Measurements from ENCODE around the gene HLA-DOA.
A peak's percentile ranks its signal among the peaks of the same experiment; 100 is the strongest.

The HLA-DOA gene

DNA sequence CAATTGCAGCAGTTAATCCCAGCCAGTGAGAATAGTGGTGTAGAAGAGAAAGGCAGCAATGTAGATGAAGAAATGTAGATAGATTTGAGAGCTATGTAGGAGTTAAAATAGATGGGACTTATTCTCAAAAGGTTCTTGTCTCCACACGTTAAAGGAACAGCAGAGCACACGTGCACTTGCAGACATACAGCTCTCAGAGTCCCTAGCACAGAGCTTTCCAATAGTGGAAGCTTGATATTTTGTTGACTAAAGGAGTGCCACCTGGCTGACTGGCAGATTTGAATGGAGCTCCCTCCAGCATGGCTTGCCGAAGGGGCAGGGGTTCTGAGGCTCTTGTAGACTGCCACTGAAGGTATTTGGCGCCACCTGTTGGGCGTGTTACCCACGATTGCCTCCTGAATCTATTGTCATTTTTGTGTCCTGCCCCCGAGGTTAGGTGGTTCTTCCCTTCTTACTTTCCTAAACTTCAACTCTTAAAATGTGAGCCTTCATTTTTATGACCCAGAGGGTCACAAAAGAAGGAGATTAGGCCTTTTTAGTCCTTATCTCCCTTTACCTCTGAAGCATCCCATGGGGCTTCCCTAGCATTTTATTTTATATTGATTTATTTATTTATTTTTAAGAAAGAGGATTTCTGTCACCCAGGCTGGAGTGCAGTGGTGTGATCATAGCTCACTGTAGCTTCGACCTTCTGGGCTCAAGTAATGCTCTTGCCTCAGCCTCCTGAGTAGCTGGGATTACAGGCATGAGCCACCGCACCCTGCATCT lies 24.6 kb downstream of the HLA-DOA start:
- Histone ChIP-seq H3K27me3 (ENCODE audit: insufficient read depth, low read depth) (no peaks in the 10 kb centered on the region), H3K36me3 (ENCODE audit: insufficient read depth) (0 out of 2 replicates have a peak, but pooled peaks cover 3% of the 10 kb centered on the region), H2AFZ (ENCODE audit: low read depth) (no peak overlapping the region), H4K20me1 (ENCODE audit: insufficient read depth) (peaks cover 13% of the 10 kb centered on the region), H3K79me2 (ENCODE audit: insufficient read depth, low read depth) (no peaks in the 10 kb centered on the region), H3K4me3 (IDR thresholded peaks at IDR 0.05; ENCODE audit: insufficient read depth, low read depth, low read length) (no peak overlapping the region), H3K4me1 (ENCODE audit: low read depth, poor library complexity, severe bottlenecking) (peaks cover 10% of the 10 kb centered on the region), H3K4me2 (no peak overlapping the region; the same call in 1 of the 2 replicates), H3K9ac (no peak overlapping the region), H3K27ac (peak overlapping the region; percentile 45)
- TF ChIP-seq, protein P1, sequence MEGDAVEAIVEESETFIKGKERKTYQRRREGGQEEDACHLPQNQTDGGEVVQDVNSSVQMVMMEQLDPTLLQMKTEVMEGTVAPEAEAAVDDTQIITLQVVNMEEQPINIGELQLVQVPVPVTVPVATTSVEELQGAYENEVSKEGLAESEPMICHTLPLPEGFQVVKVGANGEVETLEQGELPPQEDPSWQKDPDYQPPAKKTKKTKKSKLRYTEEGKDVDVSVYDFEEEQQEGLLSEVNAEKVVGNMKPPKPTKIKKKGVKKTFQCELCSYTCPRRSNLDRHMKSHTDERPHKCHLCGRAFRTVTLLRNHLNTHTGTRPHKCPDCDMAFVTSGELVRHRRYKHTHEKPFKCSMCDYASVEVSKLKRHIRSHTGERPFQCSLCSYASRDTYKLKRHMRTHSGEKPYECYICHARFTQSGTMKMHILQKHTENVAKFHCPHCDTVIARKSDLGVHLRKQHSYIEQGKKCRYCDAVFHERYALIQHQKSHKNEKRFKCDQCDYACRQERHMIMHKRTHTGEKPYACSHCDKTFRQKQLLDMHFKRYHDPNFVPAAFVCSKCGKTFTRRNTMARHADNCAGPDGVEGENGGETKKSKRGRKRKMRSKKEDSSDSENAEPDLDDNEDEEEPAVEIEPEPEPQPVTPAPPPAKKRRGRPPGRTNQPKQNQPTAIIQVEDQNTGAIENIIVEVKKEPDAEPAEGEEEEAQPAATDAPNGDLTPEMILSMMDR (conservative IDR thresholded peaks at IDR 0.05; ENCODE audit: low read depth, low read length): peak; percentile 86; the same call in 1 of the 2 replicates

DNA sequence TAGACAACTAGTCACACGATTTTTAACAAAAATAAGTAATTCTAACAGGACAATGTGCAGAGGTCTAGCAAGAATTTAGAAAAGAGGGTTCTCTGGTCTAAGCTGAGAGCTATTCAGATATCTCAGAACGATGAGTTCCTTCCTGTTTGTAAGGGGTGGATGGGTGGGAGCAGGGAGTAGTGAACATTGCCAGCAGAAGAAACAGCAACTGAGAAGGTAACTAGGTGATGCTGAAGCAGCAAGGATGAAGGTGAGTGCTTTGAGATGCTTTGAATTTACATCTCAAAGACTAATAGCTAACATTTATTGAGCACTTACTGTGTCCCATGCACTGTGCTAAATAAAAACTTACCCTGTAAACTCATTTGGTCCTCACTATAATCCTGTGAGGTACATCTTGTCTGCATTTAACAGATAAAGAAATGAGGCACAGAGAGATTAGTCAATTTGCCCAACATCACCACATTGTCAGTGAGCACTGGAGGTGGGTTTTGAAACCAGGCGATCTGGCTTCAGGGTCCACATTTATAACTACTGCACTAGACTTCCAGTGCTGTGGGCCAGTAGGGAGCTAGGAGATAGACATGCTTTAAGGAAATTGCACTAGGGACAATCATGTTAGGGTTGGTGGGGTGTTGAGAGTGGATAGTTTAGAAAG lies 25.3 kb downstream of the HLA-DOA start:
- no peak overlapping the region for H2AFZ ChIP-seq (ENCODE audit: low read depth)
- peaks cover 7% of the 10 kb centered on the region for H3K79me2 ChIP-seq (ENCODE audit: insufficient read depth, low read depth)
- peaks cover 10% of the 10 kb centered on the region for H3K4me1 ChIP-seq (ENCODE audit: low read depth, poor library complexity, severe bottlenecking)
- no peaks in the 10 kb centered on the region for H3K27me3 ChIP-seq (ENCODE audit: insufficient read depth, low read depth)
- H3K36me3 ChIP-seq (ENCODE audit: insufficient read depth): peaks cover 10% of the 10 kb centered on the region; the same call in 1 of the 2 replicates
- peak overlapping the region; percentile 45 for H3K27ac ChIP-seq
- no peak overlapping the region; the same call in 1 of the 2 replicates for H3K4me2 ChIP-seq
- H3K9ac ChIP-seq: no peak overlapping the region
- H4K20me1 ChIP-seq (ENCODE audit: insufficient read depth): peaks cover 16% of the 10 kb centered on the region
- TF ChIP-seq, protein P1 (conservative IDR thresholded peaks at IDR 0.05; ENCODE audit: low read depth, low read length): no peak
- no peak overlapping the region for H3K4me3 ChIP-seq (IDR thresholded peaks at IDR 0.05; ENCODE audit: insufficient read depth, low read depth, low read length)

DNA sequence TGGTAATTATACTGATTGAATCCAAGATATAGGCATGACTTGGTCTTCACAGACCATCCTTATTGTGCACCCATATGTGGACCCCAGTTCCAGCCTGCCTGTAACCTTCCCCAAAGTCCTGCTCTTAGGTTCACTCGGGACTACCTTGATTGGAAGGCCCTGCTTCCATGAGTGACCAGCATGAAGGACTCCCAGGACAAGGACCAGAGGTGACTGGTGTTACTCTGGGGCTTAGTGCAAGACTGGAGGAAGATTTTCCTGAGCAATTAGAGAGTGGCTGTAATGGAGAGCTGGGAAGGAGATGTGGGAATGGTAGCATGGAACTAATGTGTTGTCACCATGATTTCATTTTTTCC lies 25.9 kb downstream of the HLA-DOA start:
- Histone ChIP-seq H3K27me3 (ENCODE audit: insufficient read depth, low read depth) (no peaks in the 10 kb centered on the region), H3K4me1 (ENCODE audit: low read depth, poor library complexity, severe bottlenecking) (peaks cover 10% of the 10 kb centered on the region), H3K36me3 (ENCODE audit: insufficient read depth) (peaks cover 14% of the 10 kb centered on the region; the same call in 1 of the 2 replicates), H2AFZ (ENCODE audit: low read depth) (no peak overlapping the region), H3K4me3 (IDR thresholded peaks at IDR 0.05; ENCODE audit: insufficient read depth, low read depth, low read length) (no peak overlapping the region), H3K27ac (peak overlapping the region; percentile 45), H4K20me1 (ENCODE audit: insufficient read depth) (peaks cover 18% of the 10 kb centered on the region), H3K79me2 (ENCODE audit: insufficient read depth, low read depth) (peaks cover 12% of the 10 kb centered on the region), H3K4me2 (no peak overlapping the region), H3K9ac (no peak overlapping the region)
- TF ChIP-seq, protein P1 (conservative IDR thresholded peaks at IDR 0.05; ENCODE audit: low read depth, low read length): no peak

DNA sequence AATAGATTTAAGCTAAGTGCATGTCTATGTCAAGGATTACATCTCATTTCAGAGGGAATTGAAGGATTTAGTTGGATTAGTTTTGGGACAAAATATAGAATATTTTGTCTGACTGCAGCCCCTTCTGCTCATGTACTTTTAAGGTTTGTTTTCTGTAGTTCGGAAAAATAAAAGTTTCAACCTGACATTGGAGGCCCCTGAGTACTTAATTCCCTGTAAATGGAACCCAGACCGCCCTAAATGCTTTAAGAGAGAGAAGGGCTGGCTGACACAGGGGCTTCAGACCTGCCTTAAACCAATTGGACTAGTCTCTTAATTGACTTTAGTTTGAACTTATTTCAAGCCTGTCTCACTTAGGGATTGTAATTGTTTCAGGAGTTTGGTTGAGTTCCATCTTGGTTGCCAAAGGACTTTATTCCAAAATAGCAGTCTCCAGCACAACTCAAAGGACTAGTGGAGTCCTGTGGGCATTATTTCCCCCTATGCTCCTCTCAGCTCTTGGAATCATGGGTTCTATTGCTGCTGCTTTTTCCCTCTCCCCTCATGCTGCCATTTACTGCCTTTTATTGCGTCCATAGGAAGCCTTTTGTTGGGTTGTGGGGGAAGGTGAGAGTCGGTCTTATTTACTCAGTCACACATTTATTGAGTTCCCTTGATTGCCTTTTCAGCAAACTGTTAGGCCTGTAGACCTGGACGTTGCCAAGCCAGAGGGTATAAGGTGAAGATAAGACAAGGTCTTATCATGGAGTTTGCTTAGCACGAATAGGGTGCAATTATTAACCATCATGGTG lies 26.5 kb downstream of the HLA-DOA start:
- H2AFZ ChIP-seq (ENCODE audit: low read depth): no peak overlapping the region
- H3K27ac ChIP-seq: peak overlapping the region; percentile 1; the same call in 1 of the 2 replicates
- no peak overlapping the region for H3K4me3 ChIP-seq (IDR thresholded peaks at IDR 0.05; ENCODE audit: insufficient read depth, low read depth, low read length)
- H3K27me3 ChIP-seq (ENCODE audit: insufficient read depth, low read depth): no peaks in the 10 kb centered on the region
- no peak overlapping the region for H3K4me2 ChIP-seq
- H4K20me1 ChIP-seq (ENCODE audit: insufficient read depth): peaks cover 24% of the 10 kb centered on the region
- TF ChIP-seq, protein P1 (conservative IDR thresholded peaks at IDR 0.05; ENCODE audit: low read depth, low read length): no peak
- H3K36me3 ChIP-seq (ENCODE audit: insufficient read depth): peaks cover 15% of the 10 kb centered on the region; the same call in 1 of the 2 replicates
- H3K9ac ChIP-seq: no peak overlapping the region
- peaks cover 10% of the 10 kb centered on the region for H3K4me1 ChIP-seq (ENCODE audit: low read depth, poor library complexity, severe bottlenecking)
- peaks cover 18% of the 10 kb centered on the region for H3K79me2 ChIP-seq (ENCODE audit: insufficient read depth, low read depth)

Measured in KMS-11 (cell line).